Liver (tissue), 9 donors: Measurements from ENCODE around the gene RNF13. TPM values are rescaled to one million over a fixed set of nuclear protein-coding genes. Genes with fewer than 3 reads are reported as not detected.

ENCODE experiments used
- DNase-seq: peaks from one replicate; pipeline ENCODE4 v3.0.0-alpha.2; 2017; ENCODE audit warnings: low spot score
- H3K27ac ChIP-seq, 2 donors: one replicate each; pipeline ENCODE4 v1.7.0; 2013; ENCODE audit warnings: inconsistent platforms in 2 of 2, low read length in 2 of 2, control low read depth in 1 of 2, low read depth in 1 of 2, mild to moderate bottlenecking in 1 of 2
- H3K27me3 ChIP-seq, 4 donors: one replicate each; pipeline versions ENCODE4 v1.6.1 to v1.7.0; 2013; ENCODE audit warnings: low read length in 3 of 4, inconsistent platforms in 1 of 4, mild to moderate bottlenecking in 1 of 4, moderate library complexity in 1 of 4; ENCODE audit not compliant: control insufficient read depth in 4 of 4, insufficient read depth in 4 of 4
- H3K36me3 ChIP-seq, 4 donors: one replicate each; pipeline versions ENCODE4 v1.6.1 to v1.7.0; 2013; ENCODE audit warnings: low read length in 3 of 4, mild to moderate bottlenecking in 3 of 4, low read depth in 1 of 4, moderate library complexity in 1 of 4; ENCODE audit not compliant: control insufficient read depth in 4 of 4, insufficient read depth in 3 of 4
- H3K4me1 ChIP-seq, 4 donors: one replicate each; pipeline versions ENCODE4 v1.6.1 to v1.7.0; 2013; ENCODE audit warnings: low read length in 3 of 4, mild to moderate bottlenecking in 3 of 4, moderate library complexity in 1 of 4; ENCODE audit not compliant: control insufficient read depth in 4 of 4, insufficient read depth in 4 of 4
- H3K4me3 ChIP-seq, 3 donors: one replicate each; pipeline versions ENCODE4 v1.6.1 to v1.7.0; 2013; ENCODE audit warnings: low read length in 3 of 3, control low read depth in 1 of 3, low read depth in 1 of 3, mild to moderate bottlenecking in 1 of 3
- H3K9ac ChIP-seq, 2 donors: one replicate each; pipeline ENCODE4 v1.7.0; 2013; ENCODE audit warnings: low read length in 2 of 2, mild to moderate bottlenecking in 2 of 2, moderate library complexity in 2 of 2, control low read depth in 1 of 2, low read depth in 1 of 2
- H3K9me3 ChIP-seq, 4 donors: one replicate each; pipeline versions ENCODE4 v1.6.1 to v1.7.0; 2013; ENCODE audit warnings: low read length in 3 of 4; ENCODE audit not compliant: control insufficient read depth in 4 of 4
- FOXA1 ChIP-seq: IDR thresholded peaks from 2 replicates; pipeline ENCODE4 v1.6.1; 2016; ENCODE audit warnings: antibody characterized with exemption
- FOXA2 ChIP-seq: IDR thresholded peaks from 2 replicates; pipeline ENCODE4 v1.6.1; 2016; ENCODE audit warnings: antibody characterized with exemption
- GABPA ChIP-seq, 2 donors: IDR thresholded peaks in 1 of 2; conservative IDR thresholded peaks in 1 of 2; 2 replicates each; pipeline ENCODE4 v1.6.1; 2016; ENCODE audit warnings: antibody characterized with exemption in 2 of 2, mild to moderate bottlenecking in 1 of 2, moderate library complexity in 1 of 2
- JUND ChIP-seq, 2 donors: IDR thresholded peaks; 2 replicates each; pipeline ENCODE4 v1.6.1; 2016; ENCODE audit warnings: antibody characterized with exemption in 2 of 2
- RXRA ChIP-seq, 2 donors: IDR thresholded peaks; 2 replicates each; pipeline ENCODE4 v1.6.1; 2017 to 2018; ENCODE audit warnings: antibody characterized with exemption in 2 of 2, mild to moderate bottlenecking in 1 of 2
- SP1 ChIP-seq: IDR thresholded peaks from 2 replicates; pipeline ENCODE4 v1.6.1; 2018; ENCODE audit warnings: antibody characterized with exemption, mild to moderate bottlenecking
- TAF1 ChIP-seq: conservative IDR thresholded peaks from 2 replicates; pipeline ENCODE4 v1.6.1; 2016; ENCODE audit warnings: antibody characterized with exemption, mild to moderate bottlenecking
- WGBS: extraction: QIAGEN DNeasy Blood & Tissue Kit; methylation state at CpG from one replicate; pipeline ENCODE4 v1.1.7; 2013; 5-methylcytosine and 5-hydroxymethylcytosine counted together
- polyA plus RNA-seq, 2 donors: library from polyadenylated mRNA; stranded (reverse) in 1 of 2; unstranded in 1 of 2; fragments of 200-250 nt in 1 of 2; fragments of >200 nt in 1 of 2; fragmentation: Nextera tagmentation in 1 of 2; extraction: Ambion mirVana in 1 of 2; gene quantifications; one replicate each; pipeline versions ENCODE4 v1.2.1 to v1.2.3, GENCODE V29; 2013 to 2015
- total RNA-seq, 2 donors: library from RNA; depleted of rRNA; stranded (reverse); fragments of >200 nt; gene quantifications; one replicate each; pipeline ENCODE4 v1.2.3, GENCODE V29; 2014
- TF ChIP-seq, protein P1 (sequence below): IDR thresholded peaks from 2 replicates; pipeline ENCODE4 v1.6.1; 2016; ENCODE audit warnings: antibody characterized with exemption, mild to moderate bottlenecking
- TF ChIP-seq, protein P2 (sequence below): IDR thresholded peaks from 2 replicates; pipeline ENCODE4 v1.6.1; 2016; ENCODE audit warnings: antibody characterized with exemption
- TF ChIP-seq, protein P3 (sequence below): IDR thresholded peaks from 2 replicates; pipeline ENCODE4 v1.6.1; 2016; ENCODE audit warnings: antibody characterized with exemption
- TF ChIP-seq, protein P4 (sequence below): IDR thresholded peaks from 2 replicates; pipeline ENCODE4 v1.6.1; 2016; ENCODE audit warnings: antibody characterized with exemption
- donor health status: healthy.
- donor health status: healthy.
- donor health status: healthy.
- donor health status: healthy.
- donor health status: healthy.

Gene RNF13
- total and polyA plus RNA-seq, 4 donors: 31.3 to 70.5 (median 59.9) TPM

DNA sequence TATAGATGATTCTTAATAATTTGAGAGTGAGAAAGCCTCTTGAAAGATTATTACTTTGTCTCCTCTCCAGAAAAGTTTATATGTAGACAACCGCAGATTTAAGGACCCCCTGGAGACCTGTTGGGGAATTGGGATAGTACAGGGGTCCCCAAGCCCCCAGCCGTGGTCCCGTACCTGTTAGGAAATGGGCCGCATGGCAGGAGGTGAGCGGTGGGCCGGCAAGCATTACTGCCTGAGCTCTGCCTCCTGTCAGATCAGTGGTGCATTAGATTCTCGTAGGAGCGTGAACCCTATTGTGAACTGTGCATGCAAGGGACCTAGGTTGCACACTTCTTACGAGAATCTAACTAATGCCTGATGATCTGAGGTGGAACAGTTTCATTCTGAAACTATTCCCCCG lies 79.4 kb downstream of the RNF13 start:
- no peak for DNase-seq
- WGBS: 99% methylated on average over 10 of the region's 10 CpGs
- H3K36me3 ChIP-seq: peaks cover 0 to 6% (median 2%) of the 10 kb centered on the region in 4 donors
- peaks cover 0 to 2% (median 0%) of the 10 kb centered on the region in 4 donors for H3K4me1 ChIP-seq
- H3K27ac ChIP-seq: no peak overlapping the region
- TF ChIP-seq RXRA (IDR thresholded peaks at IDR 0.05) (no peak), JUND (IDR thresholded peaks at IDR 0.05) (no peak), SP1 (no peak)
- TF ChIP-seq, protein P1, sequence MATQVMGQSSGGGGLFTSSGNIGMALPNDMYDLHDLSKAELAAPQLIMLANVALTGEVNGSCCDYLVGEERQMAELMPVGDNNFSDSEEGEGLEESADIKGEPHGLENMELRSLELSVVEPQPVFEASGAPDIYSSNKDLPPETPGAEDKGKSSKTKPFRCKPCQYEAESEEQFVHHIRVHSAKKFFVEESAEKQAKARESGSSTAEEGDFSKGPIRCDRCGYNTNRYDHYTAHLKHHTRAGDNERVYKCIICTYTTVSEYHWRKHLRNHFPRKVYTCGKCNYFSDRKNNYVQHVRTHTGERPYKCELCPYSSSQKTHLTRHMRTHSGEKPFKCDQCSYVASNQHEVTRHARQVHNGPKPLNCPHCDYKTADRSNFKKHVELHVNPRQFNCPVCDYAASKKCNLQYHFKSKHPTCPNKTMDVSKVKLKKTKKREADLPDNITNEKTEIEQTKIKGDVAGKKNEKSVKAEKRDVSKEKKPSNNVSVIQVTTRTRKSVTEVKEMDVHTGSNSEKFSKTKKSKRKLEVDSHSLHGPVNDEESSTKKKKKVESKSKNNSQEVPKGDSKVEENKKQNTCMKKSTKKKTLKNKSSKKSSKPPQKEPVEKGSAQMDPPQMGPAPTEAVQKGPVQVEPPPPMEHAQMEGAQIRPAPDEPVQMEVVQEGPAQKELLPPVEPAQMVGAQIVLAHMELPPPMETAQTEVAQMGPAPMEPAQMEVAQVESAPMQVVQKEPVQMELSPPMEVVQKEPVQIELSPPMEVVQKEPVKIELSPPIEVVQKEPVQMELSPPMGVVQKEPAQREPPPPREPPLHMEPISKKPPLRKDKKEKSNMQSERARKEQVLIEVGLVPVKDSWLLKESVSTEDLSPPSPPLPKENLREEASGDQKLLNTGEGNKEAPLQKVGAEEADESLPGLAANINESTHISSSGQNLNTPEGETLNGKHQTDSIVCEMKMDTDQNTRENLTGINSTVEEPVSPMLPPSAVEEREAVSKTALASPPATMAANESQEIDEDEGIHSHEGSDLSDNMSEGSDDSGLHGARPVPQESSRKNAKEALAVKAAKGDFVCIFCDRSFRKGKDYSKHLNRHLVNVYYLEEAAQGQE: no peak
- TF ChIP-seq, protein P2, sequence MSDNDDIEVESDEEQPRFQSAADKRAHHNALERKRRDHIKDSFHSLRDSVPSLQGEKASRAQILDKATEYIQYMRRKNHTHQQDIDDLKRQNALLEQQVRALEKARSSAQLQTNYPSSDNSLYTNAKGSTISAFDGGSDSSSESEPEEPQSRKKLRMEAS: no peak
- H3K27me3 ChIP-seq: no peaks in the 10 kb centered on the region
- no peaks in the 10 kb centered on the region for H3K9me3 ChIP-seq
- no peak overlapping the region for H3K4me3 ChIP-seq
- no peak overlapping the region for H3K9ac ChIP-seq

DNA sequence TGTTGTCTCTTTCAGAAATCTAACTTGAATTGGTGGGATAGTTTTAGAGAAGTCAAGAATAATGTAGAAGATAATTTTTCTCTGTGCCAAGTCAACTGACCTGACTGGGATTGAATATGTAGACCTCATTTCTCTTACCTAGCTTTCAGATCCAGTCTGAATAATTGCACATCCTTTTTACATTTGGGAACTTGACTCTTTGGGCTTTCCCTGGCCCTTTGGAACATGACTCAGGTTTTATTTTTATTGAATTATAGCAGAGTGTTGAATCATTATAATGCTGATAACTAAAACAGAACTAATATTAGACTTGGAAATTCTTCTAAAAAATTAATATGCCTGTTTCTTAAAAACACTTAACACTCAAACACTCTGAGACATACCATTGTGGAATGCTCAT lies 81.2 kb downstream of the RNF13 start:
- H3K9ac ChIP-seq: no peak overlapping the region
- TF ChIP-seq, protein P3, sequence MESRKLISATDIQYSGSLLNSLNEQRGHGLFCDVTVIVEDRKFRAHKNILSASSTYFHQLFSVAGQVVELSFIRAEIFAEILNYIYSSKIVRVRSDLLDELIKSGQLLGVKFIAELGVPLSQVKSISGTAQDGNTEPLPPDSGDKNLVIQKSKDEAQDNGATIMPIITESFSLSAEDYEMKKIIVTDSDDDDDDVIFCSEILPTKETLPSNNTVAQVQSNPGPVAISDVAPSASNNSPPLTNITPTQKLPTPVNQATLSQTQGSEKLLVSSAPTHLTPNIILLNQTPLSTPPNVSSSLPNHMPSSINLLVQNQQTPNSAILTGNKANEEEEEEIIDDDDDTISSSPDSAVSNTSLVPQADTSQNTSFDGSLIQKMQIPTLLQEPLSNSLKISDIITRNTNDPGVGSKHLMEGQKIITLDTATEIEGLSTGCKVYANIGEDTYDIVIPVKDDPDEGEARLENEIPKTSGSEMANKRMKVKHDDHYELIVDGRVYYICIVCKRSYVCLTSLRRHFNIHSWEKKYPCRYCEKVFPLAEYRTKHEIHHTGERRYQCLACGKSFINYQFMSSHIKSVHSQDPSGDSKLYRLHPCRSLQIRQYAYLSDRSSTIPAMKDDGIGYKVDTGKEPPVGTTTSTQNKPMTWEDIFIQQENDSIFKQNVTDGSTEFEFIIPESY: no peak
- TF ChIP-seq TAF1: no peak
- no peak for TF ChIP-seq FOXA2
- TF ChIP-seq FOXA1: no peak
- TF ChIP-seq GABPA (IDR thresholded peaks at IDR 0.05 in 1 of 2, conservative IDR thresholded peaks at IDR 0.05 in 1 of 2): no peak
- TF ChIP-seq, protein P1: no peak
- TF ChIP-seq, protein P4, sequence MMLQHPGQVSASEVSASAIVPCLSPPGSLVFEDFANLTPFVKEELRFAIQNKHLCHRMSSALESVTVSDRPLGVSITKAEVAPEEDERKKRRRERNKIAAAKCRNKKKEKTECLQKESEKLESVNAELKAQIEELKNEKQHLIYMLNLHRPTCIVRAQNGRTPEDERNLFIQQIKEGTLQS: no peak
- no peaks in the 10 kb centered on the region for H3K9me3 ChIP-seq
- no peak overlapping the region for H3K27ac ChIP-seq
- no peaks in the 10 kb centered on the region for H3K27me3 ChIP-seq
- no peak overlapping the region for H3K4me3 ChIP-seq
- H3K36me3 ChIP-seq: peaks cover 0 to 7% (median 2%) of the 10 kb centered on the region in 4 donors
- H3K4me1 ChIP-seq: peaks cover 0 to 2% (median 0%) of the 10 kb centered on the region in 4 donors
- no peak for DNase-seq
